GM21447 (cell line): ENCODE measurements around the gene HEXIM1.
A peak's percentile ranks its signal among the peaks of the same experiment; 100 is the strongest.

ENCODE experiments used
- ATAC-seq: cut with Tn5 transposase; IDR thresholded peaks from one replicate; pipeline ENCODE4 v1.9.1; 2021; ENCODE audit not compliant: unreplicated experiment

The HEXIM1 gene

DNA sequence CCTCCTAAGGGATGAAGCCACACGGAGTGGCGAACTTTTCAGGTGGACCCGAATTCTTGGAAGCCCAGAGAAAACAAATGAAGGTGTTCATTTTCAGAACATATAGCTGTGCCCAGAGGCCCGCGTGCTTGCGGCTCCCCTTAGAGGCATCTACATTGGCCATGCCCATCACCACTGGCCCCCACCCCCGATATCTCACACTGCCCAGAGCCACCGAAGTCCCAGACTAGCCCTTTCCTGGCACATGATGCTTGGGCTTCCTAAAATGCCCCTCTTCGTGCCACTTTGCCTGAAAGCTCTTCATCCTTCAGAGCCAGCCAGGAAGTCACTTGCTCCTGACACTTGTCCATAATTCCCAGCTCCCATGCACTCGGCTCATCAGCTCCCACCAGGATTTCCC, 2.1 kb upstream of the HEXIM1 start:
- ATAC-seq, result no peak

- no peak for ATAC-seq
These were observed 1.7 kb upstream of the HEXIM1 start for GRCh38 chr17:45146592-45146889.

DNA sequence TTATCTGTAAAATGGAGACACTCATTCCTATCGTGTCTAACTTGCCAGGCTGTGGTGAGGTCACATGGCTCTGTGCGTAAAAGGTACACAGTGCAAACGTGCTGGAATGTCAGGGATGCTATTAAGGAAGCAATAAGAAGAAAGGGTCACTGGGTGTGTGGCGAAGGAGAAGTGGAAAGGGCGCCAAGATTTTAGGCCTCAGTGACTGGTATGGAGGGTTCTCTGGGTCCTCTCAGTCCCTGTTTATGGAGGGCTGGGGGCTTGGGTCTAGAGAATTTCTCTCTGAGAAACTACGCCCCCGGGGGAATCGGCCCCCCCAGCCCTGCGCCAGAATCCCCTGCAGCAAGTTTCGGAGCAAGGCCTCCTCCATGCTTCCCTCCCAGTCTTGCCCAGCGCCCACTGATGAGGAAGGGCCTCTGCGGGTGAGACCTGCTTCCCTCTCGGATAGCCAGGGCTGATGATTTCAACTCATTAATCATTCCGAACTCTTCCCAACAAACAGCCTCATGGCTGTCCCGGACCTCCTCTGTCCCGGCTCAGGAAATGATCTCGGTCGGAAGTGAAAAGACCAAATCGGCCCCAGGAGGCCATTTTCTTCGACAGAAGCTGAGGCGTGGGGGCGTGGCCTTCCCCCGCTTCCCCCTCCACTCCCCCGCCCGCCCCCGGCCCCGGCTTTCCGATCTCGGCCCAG, 1.2 kb upstream of the HEXIM1 start:
- no peak for ATAC-seq

- ATAC-seq, result no peak
These were observed 593 bp upstream of the HEXIM1 start for GRCh38 chr17:45147581-45148182.

DNA sequence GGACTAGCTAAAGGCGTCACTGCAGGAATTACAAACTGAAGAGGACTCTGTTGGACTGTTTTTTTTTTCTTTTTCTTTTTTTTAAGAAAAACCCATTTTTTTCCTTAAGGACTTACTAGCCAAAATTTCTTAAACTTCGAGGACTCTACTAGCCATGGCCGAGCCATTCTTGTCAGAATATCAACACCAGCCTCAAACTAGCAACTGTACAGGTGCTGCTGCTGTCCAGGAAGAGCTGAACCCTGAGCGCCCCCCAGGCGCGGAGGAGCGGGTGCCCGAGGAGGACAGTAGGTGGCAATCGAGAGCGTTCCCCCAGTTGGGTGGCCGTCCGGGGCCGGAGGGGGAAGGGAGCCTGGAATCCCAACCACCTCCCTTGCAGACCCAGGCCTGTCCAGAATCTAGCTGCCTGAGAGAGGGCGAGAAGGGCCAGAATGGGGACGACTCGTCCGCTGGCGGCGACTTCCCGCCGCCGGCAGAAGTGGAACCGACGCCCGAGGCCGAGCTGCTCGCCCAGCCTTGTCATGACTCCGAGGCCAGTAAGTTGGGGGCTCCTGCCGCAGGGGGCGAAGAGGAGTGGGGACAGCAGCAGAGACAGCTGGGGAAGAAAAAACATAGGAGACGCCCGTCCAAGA, 878 bp downstream of the HEXIM1 start:
- peak; percentile 30 for ATAC-seq

DNA sequence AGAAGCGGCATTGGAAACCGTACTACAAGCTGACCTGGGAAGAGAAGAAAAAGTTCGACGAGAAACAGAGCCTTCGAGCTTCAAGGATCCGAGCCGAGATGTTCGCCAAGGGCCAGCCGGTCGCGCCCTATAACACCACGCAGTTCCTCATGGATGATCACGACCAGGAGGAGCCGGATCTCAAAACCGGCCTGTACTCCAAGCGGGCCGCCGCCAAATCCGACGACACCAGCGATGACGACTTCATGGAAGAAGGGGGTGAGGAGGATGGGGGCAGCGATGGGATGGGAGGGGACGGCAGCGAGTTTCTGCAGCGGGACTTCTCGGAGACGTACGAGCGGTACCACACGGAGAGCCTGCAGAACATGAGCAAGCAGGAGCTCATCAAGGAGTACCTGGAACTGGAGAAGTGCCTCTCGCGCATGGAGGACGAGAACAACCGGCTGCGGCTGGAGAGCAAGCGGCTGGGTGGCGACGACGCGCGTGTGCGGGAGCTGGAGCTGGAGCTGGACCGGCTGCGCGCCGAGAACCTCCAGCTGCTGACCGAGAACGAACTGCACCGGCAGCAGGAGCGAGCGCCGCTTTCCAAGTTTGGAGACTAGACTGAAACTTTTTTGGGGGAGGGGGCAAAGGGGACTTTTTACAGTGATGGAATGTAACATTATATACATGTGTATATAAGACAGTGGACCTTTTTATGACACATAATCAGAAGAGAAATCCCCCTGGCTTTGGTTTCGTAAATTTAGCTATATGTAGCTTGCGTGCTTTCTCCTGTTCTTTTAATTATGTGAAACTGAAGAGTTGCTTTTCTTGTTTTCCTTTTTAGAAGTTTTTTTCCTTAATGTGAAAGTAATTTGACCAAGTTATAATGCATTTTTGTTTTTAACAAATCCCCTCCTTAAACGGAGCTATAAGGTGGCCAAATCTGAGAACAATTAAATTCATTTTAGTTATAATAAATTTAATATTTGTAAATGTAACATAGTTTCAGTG, 1.7 kb downstream of the HEXIM1 start:
- ATAC-seq, result peak; percentile 2

- no peak for ATAC-seq
These were observed 2.9 kb downstream of the HEXIM1 start for GRCh38 chr17:45150911-45151809.

DNA sequence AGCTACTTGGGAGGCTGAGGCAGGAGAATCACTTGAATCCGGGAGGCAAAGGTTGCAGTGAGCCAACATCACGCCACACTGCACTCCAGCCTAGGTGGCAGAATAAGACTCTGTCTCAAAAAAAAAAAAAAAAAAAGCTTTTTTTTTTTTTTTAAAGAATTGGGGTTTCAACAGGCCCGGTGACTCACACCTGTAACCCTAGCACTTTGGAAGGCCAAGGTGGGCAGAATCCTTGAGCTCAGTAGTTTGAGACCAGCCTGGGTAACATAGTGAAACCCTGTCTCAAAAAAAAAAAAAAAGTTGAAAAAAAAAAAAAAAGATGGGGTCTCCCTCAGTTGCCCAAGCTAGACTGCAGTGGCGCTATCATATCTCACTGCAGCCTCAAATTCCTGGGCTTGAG, 6.8 kb downstream of the HEXIM1 start:
- ATAC-seq, result no peak

DNA sequence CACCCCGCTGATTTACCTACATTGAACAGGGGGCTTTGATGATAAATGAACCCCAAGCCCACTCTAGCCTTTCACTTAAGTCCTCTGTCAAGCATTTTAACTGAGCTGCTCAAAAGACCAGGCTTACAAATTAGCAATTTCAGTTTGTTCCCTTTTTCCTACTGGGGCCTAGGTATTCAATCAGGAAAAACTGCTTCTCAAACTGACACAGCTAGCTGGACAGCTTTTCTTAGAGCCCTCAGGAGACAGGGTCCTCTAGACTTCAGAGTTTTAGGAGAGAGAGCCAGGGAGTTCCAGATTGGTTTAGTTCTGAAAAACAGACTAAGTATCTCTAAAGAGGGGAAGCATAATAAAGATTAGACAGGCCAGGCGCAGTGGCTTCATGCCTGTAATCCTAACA, 7.2 kb downstream of the HEXIM1 start:
- no peak for ATAC-seq

GRCh38 chr17:45156242-45156641, 8.0 kb downstream of the HEXIM1 start:
- ATAC-seq, result no peak

DNA sequence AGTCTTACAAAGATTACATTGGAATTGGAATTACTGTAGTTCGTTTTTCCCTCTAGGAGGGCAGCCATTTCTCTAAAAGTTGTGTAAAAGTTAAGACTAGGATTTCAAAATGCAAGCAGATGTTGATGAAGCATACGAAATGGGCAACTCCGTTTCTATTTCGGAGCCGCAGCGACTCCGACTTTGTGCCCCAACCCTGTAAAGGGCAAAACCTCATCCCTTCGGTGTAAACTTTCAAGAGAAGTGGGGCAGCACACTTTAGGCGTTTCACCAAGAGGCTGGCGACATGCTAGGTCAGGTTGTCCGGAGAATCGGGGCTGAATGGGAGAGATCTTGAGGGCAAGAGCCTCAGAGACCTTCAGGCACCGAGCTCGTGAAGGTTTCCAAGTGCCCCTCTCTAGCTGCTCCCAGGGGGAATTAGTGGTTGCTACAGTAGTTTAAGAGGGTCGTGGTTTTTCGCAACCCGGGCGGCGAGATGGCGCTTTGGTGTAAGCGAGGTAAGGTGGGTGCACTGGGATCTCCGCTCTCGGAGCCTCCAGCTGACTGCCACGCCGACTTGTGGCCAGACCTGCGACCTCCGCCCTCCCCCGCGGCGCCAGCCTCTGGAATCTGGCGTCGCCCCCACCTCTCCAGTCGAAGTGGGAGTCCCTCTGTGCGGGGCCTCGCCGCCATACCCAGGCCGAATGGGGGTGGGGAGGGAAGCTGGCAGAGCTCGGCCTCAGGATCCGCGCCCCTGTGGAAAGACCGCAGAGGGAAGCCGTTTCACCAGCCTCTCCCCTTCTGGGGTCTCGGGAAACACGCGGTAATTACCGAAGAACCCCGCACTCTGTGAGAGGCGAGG, 12.4 kb downstream of the HEXIM1 start:
- ATAC-seq, result peak; percentile 24

GRCh38 chr17:45161288-45162024, 13.2 kb downstream of the HEXIM1 start, which contains the start of gene HEXIM2:
TSS of gene HEXIM2 (plus strand) at chr17:45161875. CDS start at chr17:45162794, 919 bp downstream.
- ATAC-seq, result peak; percentile 93

- ATAC-seq, result no peak
These were observed 13.9 kb downstream of the HEXIM1 start for GRCh38 chr17:45162025-45162687.

GRCh38 chr17:45164734-45165269, 16.5 kb downstream of the HEXIM1 start:
- ATAC-seq, result no peak

DNA sequence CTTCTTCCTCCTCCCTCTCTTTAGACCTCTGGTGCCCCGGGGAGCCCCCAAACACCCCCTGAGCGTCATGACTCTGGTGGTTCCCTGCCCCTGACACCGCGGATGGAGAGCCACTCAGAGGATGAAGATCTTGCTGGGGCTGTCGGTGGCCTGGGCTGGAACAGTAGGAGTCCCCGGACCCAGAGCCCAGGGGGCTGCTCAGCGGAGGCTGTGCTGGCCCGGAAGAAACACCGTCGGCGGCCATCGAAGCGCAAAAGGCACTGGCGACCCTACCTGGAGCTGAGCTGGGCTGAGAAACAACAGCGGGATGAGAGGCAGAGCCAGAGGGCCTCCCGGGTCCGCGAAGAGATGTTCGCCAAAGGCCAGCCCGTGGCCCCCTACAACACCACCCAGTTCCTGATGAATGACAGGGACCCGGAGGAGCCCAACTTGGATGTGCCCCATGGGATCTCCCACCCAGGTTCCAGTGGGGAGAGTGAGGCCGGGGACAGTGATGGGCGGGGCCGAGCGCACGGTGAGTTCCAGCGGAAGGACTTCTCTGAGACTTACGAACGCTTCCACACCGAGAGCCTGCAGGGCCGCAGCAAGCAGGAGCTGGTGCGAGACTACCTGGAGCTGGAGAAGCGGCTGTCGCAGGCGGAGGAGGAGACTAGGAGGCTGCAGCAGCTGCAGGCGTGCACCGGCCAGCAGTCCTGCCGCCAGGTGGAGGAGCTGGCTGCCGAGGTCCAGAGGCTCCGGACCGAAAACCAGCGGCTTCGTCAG, 20.9 kb downstream of the HEXIM1 start:
- ATAC-seq, result no peak

DNA sequence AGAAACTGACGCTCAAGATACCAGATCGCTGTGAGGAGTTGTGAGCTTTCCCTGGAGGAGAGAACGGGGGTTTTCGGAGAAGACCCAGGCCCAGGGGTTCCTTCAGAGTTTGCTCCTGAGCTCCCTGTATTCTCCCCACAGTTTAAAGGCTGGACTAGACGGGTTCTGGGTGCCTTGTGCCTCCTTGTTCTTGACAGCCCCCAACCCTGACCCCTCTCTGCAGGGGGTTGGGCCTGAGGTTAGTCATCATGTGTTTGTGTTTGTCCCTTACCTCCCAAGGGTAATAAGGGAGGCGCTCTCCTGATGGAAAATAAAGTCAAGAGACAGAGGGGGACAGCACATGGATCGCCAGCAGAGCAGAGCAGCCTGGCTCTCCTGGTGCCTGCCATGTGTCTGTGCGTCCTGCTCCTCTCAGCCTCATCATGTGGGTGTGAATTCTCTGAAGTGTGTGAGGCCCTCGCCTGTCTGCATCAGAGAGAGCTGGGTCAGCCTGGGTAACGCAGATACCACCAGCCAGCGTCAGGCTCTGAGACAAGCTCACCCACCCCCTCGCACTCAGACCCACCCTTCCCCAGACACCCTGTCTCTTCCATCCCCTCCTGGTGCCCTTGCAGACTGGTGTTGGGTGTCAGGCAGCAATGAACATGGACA, 22.1 kb downstream of the HEXIM1 start:
- no peak for ATAC-seq

- ATAC-seq, result no peak
These were observed 22.7 kb downstream of the HEXIM1 start for GRCh38 chr17:45170931-45171337.
